GM12878 (cell line): ENCODE data around the gene PPP3CA. TPM values are rescaled to one million over a fixed set of nuclear protein-coding genes. Genes with fewer than 3 reads are reported as not detected.

ENCODE experiments used
- CEBPZ ChIP-seq: fragments of 150-350 bp; IDR thresholded peaks from 2 replicates; pipeline ENCODE4 v1.6.1; 2016; ENCODE audit warnings: low read depth, low read length
- CUX1 ChIP-seq: IDR thresholded peaks from 2 replicates; pipeline ENCODE4 v1.6.1; 2012; ENCODE audit warnings: improper control_type of control experiment, low read depth, low read length; ENCODE audit not compliant: insufficient replicate concordance
- LARP7 ChIP-seq: fragments of 450-650 bp; IDR thresholded peaks from 2 replicates; pipeline ENCODE4 v1.6.1; 2017; ENCODE audit warnings: mild to moderate bottlenecking
- PKNOX1 ChIP-seq: fragments of 450-650 bp; IDR thresholded peaks from 2 replicates; pipeline ENCODE4 v1.6.1; 2016; ENCODE audit warnings: mild to moderate bottlenecking
- polyA plus RNA-seq, 11 experiments: library from polyadenylated mRNA; depleted of rRNA in 4 of 11; unstranded in 6 of 11; stranded (reverse) in 5 of 11; fragments of >200 nt; fragmentation: Nextera tagmentation in 4 of 11; fragmentation: Illumina TruSeq in 1 of 11; extraction: Ambion mirVana in 4 of 11; extraction: Trizol in 1 of 11; gene quantifications; 1 replicate in 1 of 11; 2 replicates in 10 of 11; pipeline versions ENCODE4 v1.2.1 to v1.2.3, GENCODE V29; 2011 to 2016; ENCODE audit warnings: inconsistent platforms in 2 of 11, missing spikeins in 2 of 11, low read depth in 1 of 11
- total RNA-seq, 4 experiments: library from RNA; depleted of rRNA in 3 of 4; stranded (reverse); fragments of >200 nt in 3 of 4; fragmentation: Illumina TruSeq in 1 of 4; extraction: Trizol in 1 of 4; gene quantifications; 2 replicates each; pipeline versions ENCODE4 v1.2.1 to v1.2.3, GENCODE V29; 2013 to 2021
- TF ChIP-seq, protein P1 (sequence below): IDR thresholded peaks from 2 replicates; pipeline ENCODE4 v1.6.1; 2011; ENCODE audit warnings: low read depth, mild to moderate bottlenecking, low read length, moderate library complexity, borderline replicate concordance; ENCODE audit errors: extremely low read depth

Gene PPP3CA
- total and polyA plus RNA-seq, 10 of the 15 experiments (the other 5 are each of a cell fraction or from before 2014, with no cell fraction given) = 0.33 to 9.0 (median 1.0) TPM

GRCh38 chr4:101153653-101154052, 193.7 kb downstream of the PPP3CA start (continued):
- TF ChIP-seq CEBPZ (no peak), LARP7 (no peak), CUX1 (no peak), PKNOX1 (no peak)
- TF ChIP-seq, protein P1, sequence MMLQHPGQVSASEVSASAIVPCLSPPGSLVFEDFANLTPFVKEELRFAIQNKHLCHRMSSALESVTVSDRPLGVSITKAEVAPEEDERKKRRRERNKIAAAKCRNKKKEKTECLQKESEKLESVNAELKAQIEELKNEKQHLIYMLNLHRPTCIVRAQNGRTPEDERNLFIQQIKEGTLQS = no peak
